ENCODE results near the gene TMCO4. TPM values are rescaled to one million over a fixed set of nuclear protein-coding genes. Genes with fewer than 3 reads are reported as not detected.

Gene TMCO4
- total and polyA plus RNA-seq, 2 of the 4 experiments (the other 2 are of a cell fraction) = 7.3 to 8.6 TPM

DNA sequence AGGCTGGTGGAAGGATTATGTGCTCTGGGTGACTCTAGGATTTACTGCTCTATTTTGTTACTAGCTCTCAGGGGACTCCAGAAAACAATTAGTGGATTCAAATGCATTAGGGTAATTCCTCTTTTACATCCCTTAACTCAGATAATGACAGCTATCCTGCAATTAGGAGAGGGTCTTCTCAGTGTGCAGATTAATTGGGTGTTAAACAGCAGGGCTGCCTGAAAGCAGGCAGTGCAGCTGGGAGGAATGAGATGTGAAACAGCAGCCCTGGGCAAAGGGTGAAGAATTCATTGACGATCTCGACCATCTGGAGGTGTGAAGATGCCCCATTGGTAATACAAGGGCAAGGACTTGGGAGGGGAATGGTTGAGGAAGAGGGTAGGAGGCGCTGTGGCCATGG is 68.9 kb downstream of the TMCO4 start:
- no peaks in the 10 kb centered on the region for H3K79me1 ChIP-seq (ENCODE audit: low read depth in 1 of 2, low read length in 2 of 2)
- ATAC-seq (ENCODE audit: low read depth) (no peak), DNase-seq (no peak)
- H2BK15ac ChIP-seq (ENCODE audit: low read depth, low read length) = no peak overlapping the region
- TF ChIP-seq MXI1 (IDR thresholded peaks at IDR 0.05; ENCODE audit: borderline replicate concordance, low read depth, low read length) = no peak
- H4K5ac ChIP-seq (ENCODE audit: low read depth, low read length) = no peak overlapping the region
- no peak overlapping the region for H2BK5ac ChIP-seq (ENCODE audit: low read depth, low read length, poor library complexity, severe bottlenecking)
- dilution Hi-C loops (cut with HindIII; ENCODE audit: low sequenced_read_pairs, unreplicated experiment) (no loop called here), in situ Hi-C loops (cut with MboI; ENCODE audit: low sequenced_read_pairs) (no loop called here), intact Hi-C loops (cut with micrococcal nuclease) (no loop called here)
- no peak overlapping the region for H2AK5ac ChIP-seq (ENCODE audit: low read depth, low read length)
- H3K18ac ChIP-seq (ENCODE audit: low read depth, low read length) = no peak overlapping the region
- ChIA-PET CTCF (no interaction called here), POLR2A (ENCODE audit: unreplicated experiment) (no interaction called here)
- H3K23ac ChIP-seq (ENCODE audit: low read depth, low read length) = no peak overlapping the region
- H3K9ac ChIP-seq (ENCODE audit: low read depth, low read length) = no peak overlapping the region
- H2AK9ac ChIP-seq (replicated peaks; ENCODE audit: low read depth, low read length, poor library complexity) = no peak overlapping the region
- peaks cover 29% of the 10 kb centered on the region for H3K36me3 ChIP-seq (ENCODE audit: control insufficient read depth, insufficient read depth, low read length)
- no peak overlapping the region for H4K8ac ChIP-seq (ENCODE audit: low read depth in 2 of 2, low read length in 2 of 2)
- H3K9me3 ChIP-seq (ENCODE audit: control insufficient read depth, insufficient read depth, low read length) = peaks cover 7% of the 10 kb centered on the region
- no TSS peak for BruUV-seq (replicated peaks)
- no peak overlapping the region for H3K4ac ChIP-seq (ENCODE audit: low read depth, low read length)
- H3K27ac ChIP-seq (ENCODE audit: insufficient read depth, low read length) = no peak overlapping the region
- 35% methylated on average over 2 of the region's 3 CpGs; no CpG with 5 or more reads in 1 of the 2 experiments for WGBS, 2 experiments (ENCODE audit: extremely low coverage in 2 of 2, insufficient read length in 1 of 2)
- no peak overlapping the region for H2BK20ac ChIP-seq (ENCODE audit: low read depth, low read length)
- no peak overlapping the region for H2BK120ac ChIP-seq (ENCODE audit: low read depth, low read length)
- H3K56ac ChIP-seq (ENCODE audit: extremely low read depth, insufficient read depth, low read length) = no peak overlapping the region
- H3K4me3 ChIP-seq (ENCODE audit: insufficient read depth, low read depth, low read length) = no peak overlapping the region
- peaks cover 12% of the 10 kb centered on the region for H3K9me1 ChIP-seq (ENCODE audit: insufficient read depth, low read length)
- no peak overlapping the region for H3K14ac ChIP-seq (replicated peaks; ENCODE audit: low read depth, low read length)
- no peak overlapping the region for H2AFZ ChIP-seq (replicated peaks; ENCODE audit: low read length, poor library complexity)
- H3K4me1 ChIP-seq (ENCODE audit: control insufficient read depth, insufficient read depth, low read length) = peaks cover 8% of the 10 kb centered on the region; the same call in 1 of the 2 replicates
- no peak overlapping the region for H3K4me2 ChIP-seq (ENCODE audit: low read depth, low read length)
- H3K27me3 ChIP-seq (ENCODE audit: control insufficient read depth, insufficient read depth, low read length) = no peaks in the 10 kb centered on the region
- H4K91ac ChIP-seq (ENCODE audit: insufficient read depth, low read depth, low read length) = no peak overlapping the region
- no peaks in the 10 kb centered on the region for H4K20me1 ChIP-seq (ENCODE audit: insufficient read depth, low read length)
